Neutrophil (primary cell): Measurements from ENCODE around the gene BARX1.
"Not testable (repeated sequence)": the region's sequence is repeated elsewhere in the genome, so short reads cannot be mapped to it uniquely, and the experiment has no call there.

Experiments used
- H3K27ac ChIP-seq: fragments of 200-600 bp; sonication (generic); 2 replicates; pipeline ENCODE4 v1.5.1; 2016; ENCODE audit warnings: mild to moderate bottlenecking, moderate library complexity
- H3K27me3 ChIP-seq: fragments of 200-600 bp; sonication (generic); 2 replicates; pipeline ENCODE4 v1.6.0; 2016; ENCODE audit warnings: mild to moderate bottlenecking
- H3K36me3 ChIP-seq: fragments of 200-600 bp; sonication (generic); 2 replicates; pipeline ENCODE4 v1.5.1; 2017
- H3K4me1 ChIP-seq, 2 experiments: fragments of 200-600 bp in 1 of 2; sonication (generic) in 1 of 2; 1 replicate in 1 of 2; 2 replicates in 1 of 2; pipeline versions ENCODE4 v1.5.1 to v1.6.1; 2013 to 2016; ENCODE audit warnings: low read depth in 1 of 2, low read length in 1 of 2, mild to moderate bottlenecking in 1 of 2, moderate library complexity in 1 of 2; ENCODE audit not compliant: control insufficient read depth in 1 of 2, insufficient read depth in 1 of 2
- H3K4me3 ChIP-seq, 2 experiments: fragments of 200-600 bp in 1 of 2; sonication (generic) in 1 of 2; 1 replicate in 1 of 2; 2 replicates in 1 of 2; pipeline ENCODE4 v1.5.1; 2013 to 2016; ENCODE audit warnings: low read depth in 1 of 2, low read length in 1 of 2, mild to moderate bottlenecking in 1 of 2, moderate library complexity in 1 of 2
- H3K9me3 ChIP-seq: fragments of 200-600 bp; sonication (generic); 2 replicates; pipeline ENCODE4 v1.5.1; 2016
- TF ChIP-seq, protein P1 (sequence below): fragments of 200-600 bp; sonication (generic); IDR thresholded peaks from 2 replicates; pipeline ENCODE4 v1.5.1; 2016; ENCODE audit warnings: antibody characterized with exemption

BARX1 gene

DNA sequence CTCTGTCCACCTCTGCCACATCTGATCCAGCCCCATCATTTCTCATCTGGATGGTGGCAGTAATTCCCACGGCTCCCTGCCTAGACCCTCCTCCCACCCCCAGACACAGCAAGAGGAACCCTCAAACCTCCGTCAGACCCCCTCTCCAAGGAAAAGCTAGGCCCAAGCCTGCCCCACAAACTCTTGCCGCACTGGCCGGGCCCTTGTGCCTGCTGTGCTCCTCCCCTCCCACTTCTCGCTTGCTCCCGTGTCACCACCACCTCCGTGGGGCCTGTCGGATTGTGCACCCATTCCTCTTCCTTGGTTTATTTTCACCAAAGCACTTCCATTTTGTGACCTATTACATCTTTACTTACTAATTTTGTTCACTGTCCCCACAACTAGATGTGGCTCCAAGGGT lies 14.2 kb downstream of the BARX1 start:
- no peaks in the 10 kb centered on the region for H3K36me3 ChIP-seq
- TF ChIP-seq, protein P1, sequence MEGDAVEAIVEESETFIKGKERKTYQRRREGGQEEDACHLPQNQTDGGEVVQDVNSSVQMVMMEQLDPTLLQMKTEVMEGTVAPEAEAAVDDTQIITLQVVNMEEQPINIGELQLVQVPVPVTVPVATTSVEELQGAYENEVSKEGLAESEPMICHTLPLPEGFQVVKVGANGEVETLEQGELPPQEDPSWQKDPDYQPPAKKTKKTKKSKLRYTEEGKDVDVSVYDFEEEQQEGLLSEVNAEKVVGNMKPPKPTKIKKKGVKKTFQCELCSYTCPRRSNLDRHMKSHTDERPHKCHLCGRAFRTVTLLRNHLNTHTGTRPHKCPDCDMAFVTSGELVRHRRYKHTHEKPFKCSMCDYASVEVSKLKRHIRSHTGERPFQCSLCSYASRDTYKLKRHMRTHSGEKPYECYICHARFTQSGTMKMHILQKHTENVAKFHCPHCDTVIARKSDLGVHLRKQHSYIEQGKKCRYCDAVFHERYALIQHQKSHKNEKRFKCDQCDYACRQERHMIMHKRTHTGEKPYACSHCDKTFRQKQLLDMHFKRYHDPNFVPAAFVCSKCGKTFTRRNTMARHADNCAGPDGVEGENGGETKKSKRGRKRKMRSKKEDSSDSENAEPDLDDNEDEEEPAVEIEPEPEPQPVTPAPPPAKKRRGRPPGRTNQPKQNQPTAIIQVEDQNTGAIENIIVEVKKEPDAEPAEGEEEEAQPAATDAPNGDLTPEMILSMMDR, result no peak
- no peaks in the 10 kb centered on the region for H3K9me3 ChIP-seq
- no peak overlapping the region for H3K27ac ChIP-seq
- H3K4me3 ChIP-seq, result no peak overlapping the region
- peaks cover 4% of the 10 kb centered on the region in 2 experiments for H3K4me1 ChIP-seq
- peaks cover 100% of the 10 kb centered on the region for H3K27me3 ChIP-seq

DNA sequence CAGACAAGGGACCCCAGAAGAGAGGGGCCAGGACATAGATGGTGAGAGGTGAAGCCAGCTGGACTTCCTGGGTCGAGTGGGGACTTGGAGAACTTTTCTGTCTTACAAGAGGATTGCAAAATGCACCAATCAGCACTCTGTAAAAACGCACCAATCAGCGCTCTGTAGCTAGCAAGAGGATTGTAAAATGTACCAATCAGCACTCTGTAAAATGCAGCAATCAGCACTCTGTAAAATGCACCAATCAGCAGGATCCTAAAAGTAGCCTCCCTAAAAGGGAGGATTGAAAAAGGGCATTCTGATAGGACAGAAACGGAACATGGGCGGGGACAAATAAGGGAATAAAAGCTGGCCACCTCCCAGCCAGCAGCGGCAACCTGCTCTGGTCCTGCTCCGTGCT lies 15.6 kb downstream of the BARX1 start:
- H3K27ac ChIP-seq, H3K36me3 ChIP-seq, H3K4me3 ChIP-seq, H3K4me1 ChIP-seq, H3K9me3 ChIP-seq: not testable (repeated sequence)
- peaks cover 98% of the 10 kb centered on the region for H3K27me3 ChIP-seq

DNA sequence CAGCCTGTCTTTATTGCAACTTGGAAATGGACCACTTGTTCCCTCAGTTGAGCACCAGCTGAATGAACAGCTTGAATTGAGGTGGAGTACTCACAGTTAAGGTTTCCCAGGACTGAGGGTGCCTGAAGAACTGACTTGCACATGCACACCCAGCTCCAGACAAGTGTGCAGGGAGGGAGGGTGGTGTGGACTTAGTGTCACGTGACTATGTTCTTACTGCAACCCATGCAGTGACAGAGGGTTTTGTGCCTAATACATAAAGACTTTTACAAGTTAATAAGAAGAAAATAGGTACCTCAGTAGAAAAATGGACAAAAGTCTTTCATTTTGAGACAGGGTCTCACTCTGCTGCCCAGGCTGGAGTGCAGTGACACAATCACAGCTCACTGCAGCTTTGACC lies 18.0 kb downstream of the BARX1 start:
- TF ChIP-seq, protein P1, result no peak
- H3K27me3 ChIP-seq, result peaks cover 91% of the 10 kb centered on the region
- H3K4me1 ChIP-seq, result no peaks in the 10 kb centered on the region
- no peak overlapping the region for H3K4me3 ChIP-seq
- H3K36me3 ChIP-seq, result no peaks in the 10 kb centered on the region
- H3K9me3 ChIP-seq, result no peaks in the 10 kb centered on the region
- H3K27ac ChIP-seq, result no peak overlapping the region

DNA sequence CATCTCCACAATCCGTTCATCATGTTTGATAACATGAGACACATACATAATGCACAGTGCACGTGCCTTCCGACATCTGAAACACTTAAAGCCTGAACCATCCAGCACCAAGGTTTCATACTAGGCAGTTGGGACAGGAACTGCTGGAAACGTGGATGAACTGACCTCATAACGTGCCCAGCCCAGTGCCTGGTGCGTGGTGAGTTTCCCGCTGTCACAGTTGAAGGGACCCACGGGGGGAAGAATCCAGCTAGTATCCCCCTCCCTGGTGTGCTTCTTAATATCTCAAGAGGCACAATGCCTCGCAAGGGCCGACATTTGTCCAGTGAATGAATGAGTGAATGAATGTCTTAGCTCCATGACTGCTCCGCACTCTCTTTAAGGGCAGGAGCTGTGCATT lies 23.2 kb downstream of the BARX1 start:
- Histone ChIP-seq H3K9me3 (no peaks in the 10 kb centered on the region), H3K27me3 (peaks cover 84% of the 10 kb centered on the region), H3K4me1 (no peaks in the 10 kb centered on the region), H3K4me3 (no peak overlapping the region), H3K27ac (no peak overlapping the region), H3K36me3 (no peaks in the 10 kb centered on the region)
- TF ChIP-seq, protein P1, result no peak

DNA sequence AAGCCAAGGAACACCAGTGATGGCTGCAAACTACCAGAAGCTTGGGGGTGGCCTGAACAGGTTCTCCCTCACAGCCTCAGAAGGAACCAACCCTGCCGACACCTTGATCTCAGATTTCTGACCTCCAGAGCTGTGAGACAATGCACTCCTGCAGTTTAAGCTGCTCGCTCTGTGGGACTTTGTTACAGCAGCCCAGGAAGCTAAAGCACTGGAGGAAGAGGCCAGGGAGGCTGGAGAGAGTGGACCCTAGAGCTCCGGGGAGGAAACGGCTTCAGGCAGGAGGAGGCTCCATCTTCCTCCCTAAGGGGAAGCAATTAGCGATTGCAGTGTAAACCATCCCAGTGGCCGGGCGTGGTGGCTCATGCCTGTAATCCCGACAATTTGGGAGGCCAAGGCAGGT lies 25.1 kb downstream of the BARX1 start:
- no peaks in the 10 kb centered on the region for H3K9me3 ChIP-seq

DNA sequence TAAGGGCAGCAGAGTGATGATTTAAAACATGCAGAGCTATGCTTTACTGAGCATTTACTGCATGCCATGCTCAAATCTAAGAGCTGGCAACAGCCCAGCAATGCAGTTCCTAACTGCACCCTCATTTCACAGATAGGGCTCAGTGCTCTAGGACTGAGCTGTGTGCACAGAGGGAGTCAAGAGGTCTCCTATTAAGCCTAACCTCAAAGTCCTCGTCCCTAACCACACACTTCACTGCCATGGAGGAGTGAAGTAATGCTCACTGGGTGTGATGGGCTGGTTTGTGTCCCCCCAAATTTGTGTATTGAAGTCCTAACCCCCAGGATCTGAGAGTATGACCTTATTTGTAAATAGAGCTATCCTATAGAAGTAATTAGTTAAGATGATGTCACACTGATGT lies 25.9 kb downstream of the BARX1 start:
- no peak overlapping the region for H3K27ac ChIP-seq
- no peaks in the 10 kb centered on the region for H3K9me3 ChIP-seq
- H3K36me3 ChIP-seq, result no peaks in the 10 kb centered on the region
- TF ChIP-seq, protein P1, result no peak
- no peak overlapping the region for H3K4me3 ChIP-seq
- H3K27me3 ChIP-seq, result peaks cover 59% of the 10 kb centered on the region
- H3K4me1 ChIP-seq, result no peaks in the 10 kb centered on the region

More for the DNA sequence above, 25.1 kb downstream of the BARX1 start:
- Histone ChIP-seq H3K27me3 (peaks cover 68% of the 10 kb centered on the region), H3K4me3 (no peak overlapping the region), H3K4me1 (no peaks in the 10 kb centered on the region), H3K27ac (no peak overlapping the region), H3K36me3 (no peaks in the 10 kb centered on the region)
- TF ChIP-seq, protein P1, result no peak
